Measurements from ENCODE around the gene NRXN3. TPM values are rescaled to one million over a fixed set of nuclear protein-coding genes. Genes with fewer than 3 reads are reported as not detected.

NRXN3 gene
- total RNA-seq, 1 donor from 2014 or later = 11.4 TPM

- DNase-seq (ENCODE audit: low spot score in 2 of 2, unreplicated experiment in 2 of 2) = no peak
- no peaks in the 10 kb centered on the region for H3K36me3 Mint-ChIP-seq
- TF ChIP-seq CTCF (IDR thresholded peaks at IDR 0.05; ENCODE audit: unreplicated experiment) = no peak
- H3K27ac Mint-ChIP-seq = no peak overlapping the region
- H3K4me3 Mint-ChIP-seq = no peak overlapping the region
- no peaks in the 10 kb centered on the region for H3K27me3 Mint-ChIP-seq (ENCODE audit: low read depth)
- no peaks in the 10 kb centered on the region for H3K9me3 Mint-ChIP-seq
- H3K4me1 Mint-ChIP-seq = peaks cover 23% of the 10 kb centered on the region
Measured at GRCh38 chr14:79502136-79502750, 1332.1 kb downstream of the NRXN3 start.

GRCh38 chr14:79502751-79503148 lies 1332.6 kb downstream of the NRXN3 start:
- Mint-ChIP-seq H3K36me3 (no peaks in the 10 kb centered on the region), H3K9me3 (no peaks in the 10 kb centered on the region), H3K27me3 (ENCODE audit: low read depth) (no peaks in the 10 kb centered on the region), H3K4me1 (peaks cover 23% of the 10 kb centered on the region), H3K27ac (no peak overlapping the region), H3K4me3 (no peak overlapping the region)
- no peak for DNase-seq (ENCODE audit: low spot score in 2 of 2, unreplicated experiment in 2 of 2)
- no peak for TF ChIP-seq CTCF (IDR thresholded peaks at IDR 0.05; ENCODE audit: unreplicated experiment)

GRCh38 chr14:79510659-79511058 lies 1340.5 kb downstream of the NRXN3 start:
- Mint-ChIP-seq H3K4me1 (peaks cover 36% of the 10 kb centered on the region), H3K4me3 (no peak overlapping the region), H3K36me3 (no peaks in the 10 kb centered on the region), H3K9me3 (no peaks in the 10 kb centered on the region), H3K27ac (no peak overlapping the region), H3K27me3 (ENCODE audit: low read depth) (no peaks in the 10 kb centered on the region)
- DNase-seq (ENCODE audit: low spot score in 2 of 2, unreplicated experiment in 2 of 2) = no peak
- TF ChIP-seq CTCF (IDR thresholded peaks at IDR 0.05; ENCODE audit: unreplicated experiment) = no peak

GRCh38 chr14:79511146-79511545 lies 1341.0 kb downstream of the NRXN3 start:
- no peak for TF ChIP-seq CTCF (IDR thresholded peaks at IDR 0.05; ENCODE audit: unreplicated experiment)
- H3K36me3 Mint-ChIP-seq = no peaks in the 10 kb centered on the region
- no peaks in the 10 kb centered on the region for H3K27me3 Mint-ChIP-seq (ENCODE audit: low read depth)
- H3K9me3 Mint-ChIP-seq = no peaks in the 10 kb centered on the region
- H3K4me3 Mint-ChIP-seq = no peak overlapping the region
- H3K4me1 Mint-ChIP-seq = peaks cover 36% of the 10 kb centered on the region
- no peak overlapping the region for H3K27ac Mint-ChIP-seq
- no peak for DNase-seq (ENCODE audit: low spot score in 2 of 2, unreplicated experiment in 2 of 2)

GRCh38 chr14:79513446-79513845 lies 1343.3 kb downstream of the NRXN3 start:
- Mint-ChIP-seq H3K27me3 (ENCODE audit: low read depth) (no peaks in the 10 kb centered on the region), H3K4me3 (no peak overlapping the region), H3K27ac (no peak overlapping the region), H3K9me3 (no peaks in the 10 kb centered on the region), H3K36me3 (no peaks in the 10 kb centered on the region), H3K4me1 (peaks cover 43% of the 10 kb centered on the region)
- DNase-seq (ENCODE audit: low spot score in 2 of 2, unreplicated experiment in 2 of 2) = no peak
- no peak for TF ChIP-seq CTCF (IDR thresholded peaks at IDR 0.05; ENCODE audit: unreplicated experiment)

GRCh38 chr14:79514700-79515099 lies 1344.5 kb downstream of the NRXN3 start:
- Mint-ChIP-seq H3K4me3 (no peak overlapping the region), H3K27ac (no peak overlapping the region)
- no peak for DNase-seq (ENCODE audit: low spot score in 2 of 2, unreplicated experiment in 2 of 2)

More at GRCh38 chr14:79514700-79515099, 1344.5 kb downstream of the NRXN3 start:
- Mint-ChIP-seq H3K4me1 (peaks cover 43% of the 10 kb centered on the region), H3K36me3 (no peaks in the 10 kb centered on the region), H3K27me3 (ENCODE audit: low read depth) (no peaks in the 10 kb centered on the region), H3K9me3 (no peaks in the 10 kb centered on the region)
- no peak for TF ChIP-seq CTCF (IDR thresholded peaks at IDR 0.05; ENCODE audit: unreplicated experiment)

Measured in mesothelial cell of epicardium (in vitro differentiated cells).